Astrocyte of the cerebellum (primary cell): ENCODE data around the gene RAI14.
"Not testable (repeated sequence)": the region's sequence is repeated elsewhere in the genome, so short reads cannot be mapped to it uniquely, and the experiment has no call there.

Experiments
- DNase-seq: peaks from one replicate; pipeline ENCODE4 v3.0.0-alpha.2; 2011; ENCODE audit warnings: low read depth
- H3K4me3 ChIP-seq: 2 replicates; pipeline ENCODE4 v1.5.1; 2011; ENCODE audit warnings: mild to moderate bottlenecking, low read depth, low read length, moderate library complexity
- in situ Hi-C: cut with HindIII; loops from 2 replicates; pipeline ENCODE4 v1.10.0; 2017; ENCODE audit warnings: low sequenced_read_pairs
- TF ChIP-seq, protein P1 (sequence below): IDR thresholded peaks from 2 replicates; pipeline ENCODE4 v1.5.1; 2012; ENCODE audit warnings: low read length, low read depth, moderate library complexity, mild to moderate bottlenecking; ENCODE audit errors: missing control alignments

RAI14 gene

DNA sequence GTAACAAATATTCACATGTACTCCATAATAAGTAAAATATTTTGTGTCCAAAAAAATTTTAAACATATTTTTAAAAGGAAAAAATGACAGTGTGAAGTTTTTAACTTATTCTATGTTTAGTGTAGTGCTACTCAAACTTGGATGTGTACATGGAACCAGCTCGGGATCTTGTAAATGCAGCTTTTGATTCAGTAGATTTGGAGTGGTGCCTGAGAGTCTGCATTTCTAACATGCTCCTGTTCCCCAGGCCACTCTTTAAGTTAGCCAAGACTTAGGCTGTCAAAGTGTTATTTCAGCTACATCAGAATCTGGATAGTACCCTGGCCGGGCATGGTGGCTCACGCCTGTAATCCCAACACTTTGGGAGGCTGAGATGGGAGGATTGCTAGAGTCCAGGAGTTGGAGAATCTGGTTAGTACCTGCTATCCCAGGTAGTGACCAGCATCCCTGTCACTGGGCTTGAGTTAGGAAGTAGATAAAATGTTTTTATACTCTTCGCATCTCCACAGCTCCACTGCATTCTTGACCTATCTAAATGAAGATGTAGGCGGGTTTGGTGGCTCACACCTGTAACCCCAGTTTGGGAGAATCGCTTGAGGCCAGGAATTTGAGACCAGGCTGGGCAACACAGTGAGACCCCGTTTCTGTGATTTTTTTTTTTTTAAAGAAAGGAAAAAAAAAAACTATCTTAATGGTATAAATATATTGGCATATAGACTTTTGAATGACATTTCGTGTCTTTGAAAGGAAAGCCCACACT lies 122.1 kb downstream of the RAI14 start:
- in situ Hi-C loops, result no loop called here
- H3K4me3 ChIP-seq, result no peak overlapping the region
- TF ChIP-seq, protein P1, sequence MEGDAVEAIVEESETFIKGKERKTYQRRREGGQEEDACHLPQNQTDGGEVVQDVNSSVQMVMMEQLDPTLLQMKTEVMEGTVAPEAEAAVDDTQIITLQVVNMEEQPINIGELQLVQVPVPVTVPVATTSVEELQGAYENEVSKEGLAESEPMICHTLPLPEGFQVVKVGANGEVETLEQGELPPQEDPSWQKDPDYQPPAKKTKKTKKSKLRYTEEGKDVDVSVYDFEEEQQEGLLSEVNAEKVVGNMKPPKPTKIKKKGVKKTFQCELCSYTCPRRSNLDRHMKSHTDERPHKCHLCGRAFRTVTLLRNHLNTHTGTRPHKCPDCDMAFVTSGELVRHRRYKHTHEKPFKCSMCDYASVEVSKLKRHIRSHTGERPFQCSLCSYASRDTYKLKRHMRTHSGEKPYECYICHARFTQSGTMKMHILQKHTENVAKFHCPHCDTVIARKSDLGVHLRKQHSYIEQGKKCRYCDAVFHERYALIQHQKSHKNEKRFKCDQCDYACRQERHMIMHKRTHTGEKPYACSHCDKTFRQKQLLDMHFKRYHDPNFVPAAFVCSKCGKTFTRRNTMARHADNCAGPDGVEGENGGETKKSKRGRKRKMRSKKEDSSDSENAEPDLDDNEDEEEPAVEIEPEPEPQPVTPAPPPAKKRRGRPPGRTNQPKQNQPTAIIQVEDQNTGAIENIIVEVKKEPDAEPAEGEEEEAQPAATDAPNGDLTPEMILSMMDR, result no peak
- DNase-seq, result no peak

DNA sequence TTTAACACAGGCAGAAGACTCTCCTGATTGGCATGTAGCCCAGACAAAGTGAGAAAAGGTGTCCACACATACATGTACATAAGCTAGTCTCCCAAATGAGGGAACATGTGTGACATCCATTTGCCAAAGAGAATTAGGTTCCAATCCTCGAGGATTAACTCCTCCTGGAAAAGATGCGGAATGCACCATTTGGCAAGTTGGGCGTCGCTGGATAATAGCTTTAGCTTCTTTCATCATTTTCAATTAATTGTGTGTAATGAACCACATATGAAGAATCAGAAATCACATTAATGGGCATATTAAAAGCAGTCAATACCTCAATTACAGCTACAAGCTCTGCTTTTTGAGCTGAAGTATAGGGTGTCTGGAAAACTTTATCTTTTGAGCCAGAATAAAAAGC lies 127.8 kb downstream of the RAI14 start:
- in situ Hi-C loops, H3K4me3 ChIP-seq, DNase-seq: not testable (repeated sequence)

DNA sequence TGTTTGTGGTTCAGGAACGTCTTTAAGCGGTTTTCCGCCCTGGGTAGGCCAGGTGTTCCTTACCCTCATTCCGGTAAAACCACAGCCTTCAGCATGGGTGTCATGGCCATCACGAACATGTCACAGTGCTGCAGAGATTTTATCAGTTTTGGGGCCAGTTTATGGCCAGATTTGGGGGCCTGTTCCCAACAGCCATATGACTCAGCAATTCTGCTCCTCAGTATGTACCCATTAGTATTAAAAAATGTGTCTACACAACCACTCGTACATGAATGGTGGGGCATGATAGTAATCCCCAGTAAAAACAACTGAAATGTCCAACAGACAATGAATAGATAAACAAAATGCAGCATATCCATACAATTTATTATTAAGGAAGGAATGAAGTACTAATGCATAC lies 130.9 kb downstream of the RAI14 start:
- TF ChIP-seq, protein P1, result no peak
- DNase-seq, result no peak
- in situ Hi-C loops, result no loop called here
- no peak overlapping the region for H3K4me3 ChIP-seq

DNA sequence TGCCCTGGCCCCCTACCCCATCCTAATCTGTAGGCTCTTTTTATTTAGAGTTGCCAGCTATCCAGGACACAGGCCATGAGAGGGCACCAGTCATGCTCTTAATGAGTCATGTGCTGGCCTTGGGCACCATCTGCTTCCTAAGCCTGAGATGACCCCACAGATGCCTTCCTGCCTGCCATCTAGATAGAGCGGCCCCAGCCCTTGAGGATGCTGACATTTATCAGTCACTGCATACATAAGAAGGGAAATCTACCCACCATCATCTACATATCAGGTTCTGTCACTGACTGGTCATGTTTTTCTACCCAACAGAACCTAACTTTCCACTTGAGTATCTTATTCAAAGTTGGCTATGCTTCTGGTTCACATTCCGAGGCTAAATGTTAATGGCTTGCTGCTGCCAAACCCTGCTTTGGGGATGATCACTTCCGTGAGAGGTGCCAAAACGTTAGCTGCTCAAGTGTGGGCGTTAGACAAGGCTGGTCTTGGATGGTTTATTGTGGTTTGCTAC lies 132.9 kb downstream of the RAI14 start:
- peak; percentile 72 for DNase-seq
- in situ Hi-C loops, result no loop called here
- H3K4me3 ChIP-seq, result no peak overlapping the region
- TF ChIP-seq, protein P1, result no peak

DNA sequence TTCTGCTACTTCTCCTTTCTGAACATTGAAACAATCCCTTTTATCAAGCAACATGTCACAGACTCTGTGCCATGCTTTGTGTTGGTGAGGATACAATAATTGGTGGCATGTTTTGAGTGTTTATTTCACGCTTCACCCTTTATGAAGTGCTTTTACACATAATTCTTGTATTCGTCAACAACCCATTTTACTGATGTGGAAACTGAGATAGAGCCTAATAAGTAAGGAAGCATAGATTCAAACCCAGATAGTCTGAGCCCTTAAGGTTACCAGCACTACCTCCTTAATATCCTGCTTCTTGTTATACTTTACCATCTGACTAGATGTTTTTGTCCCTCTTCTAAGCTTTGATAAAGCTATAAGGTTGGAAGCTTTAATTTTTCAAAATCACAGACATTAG lies 133.5 kb downstream of the RAI14 start:
- TF ChIP-seq, protein P1, result no peak
- in situ Hi-C loops, result no loop called here
- no peak overlapping the region for H3K4me3 ChIP-seq
- no peak for DNase-seq

DNA sequence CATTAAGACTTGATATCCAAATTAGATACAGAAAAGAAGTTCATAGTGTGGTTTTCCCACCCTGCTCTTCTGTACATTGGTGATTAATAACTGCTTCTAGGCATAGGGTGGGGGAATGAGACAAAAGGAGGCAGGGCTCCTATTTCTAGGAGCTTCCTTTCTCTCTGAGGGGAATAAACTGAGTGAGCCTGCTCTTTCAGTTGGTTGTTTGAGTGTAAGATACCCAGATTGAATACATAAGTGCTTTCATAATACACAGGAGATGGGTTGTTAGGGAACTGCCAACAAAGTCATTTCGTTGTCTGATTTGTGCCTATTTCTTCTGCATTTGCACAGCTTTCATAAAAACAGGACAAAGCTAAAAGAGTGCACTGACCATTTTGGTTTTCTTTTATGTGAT lies 133.9 kb downstream of the RAI14 start:
- TF ChIP-seq, protein P1, result no peak
- in situ Hi-C loops, result no loop called here
- DNase-seq, result no peak
- H3K4me3 ChIP-seq, result no peak overlapping the region

DNA sequence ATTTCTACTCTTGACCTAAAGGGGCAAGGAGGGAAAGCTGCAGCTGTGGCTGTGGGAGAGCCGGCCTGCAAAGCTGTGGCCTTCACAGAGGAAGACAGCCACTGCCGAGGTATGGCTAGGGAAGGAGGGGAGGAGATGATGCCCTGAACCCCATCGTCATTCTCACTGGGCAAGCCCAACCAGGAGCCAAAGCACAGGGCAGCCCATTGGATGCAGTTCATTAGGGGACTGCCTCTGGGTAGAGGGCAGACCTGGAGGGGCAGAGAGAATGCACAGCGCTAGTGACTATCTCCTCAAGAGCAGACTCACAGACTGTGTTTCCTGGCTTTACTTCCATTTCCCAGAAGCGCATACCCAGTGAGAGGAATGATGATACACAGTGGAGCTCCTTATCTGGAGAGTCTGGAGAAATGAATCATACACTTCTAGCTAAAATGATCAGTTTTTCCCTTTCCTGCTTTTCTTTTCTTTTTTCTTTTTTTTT lies 135.7 kb downstream of the RAI14 start:
- TF ChIP-seq, protein P1, result no peak
- DNase-seq, result no peak
- in situ Hi-C loops, result no loop called here
- no peak overlapping the region for H3K4me3 ChIP-seq
